GM18526 (cell line): Measurements from ENCODE around the gene RAB25.
A peak's percentile ranks its signal among the peaks of the same experiment; 100 is the strongest.

Experiments used
- POLR2A ChIP-seq: IDR thresholded peaks from 3 replicates; pipeline ENCODE4 v1.6.1; 2011; ENCODE audit not compliant: insufficient read length; ENCODE audit errors: extremely low read depth

The RAB25 gene

GRCh38 chr1:156114101-156114918, 53.4 kb downstream of the RAB25 start, which contains the start of gene LMNA:
Gene LMNA, plus strand, starts transcription at chr1:156114711. Its CDS starts 208 bp downstream, at chr1:156114919.
- TF ChIP-seq POLR2A: peak; percentile 94

GRCh38 chr1:156114919-156115513, 54.1 kb downstream of the RAB25 start:
- TF ChIP-seq POLR2A: no peak

- TF ChIP-seq POLR2A: no peak
Observed at GRCh38 chr1:156115514-156116374, 54.8 kb downstream of the RAB25 start.

- no peak for TF ChIP-seq POLR2A
Observed at GRCh38 chr1:156117414-156118176, 56.6 kb downstream of the RAB25 start.

GRCh38 chr1:156118177-156118868, 57.4 kb downstream of the RAB25 start:
- TF ChIP-seq POLR2A: no peak

- TF ChIP-seq POLR2A: no peak
Observed at GRCh38 chr1:156119503-156120209, 58.7 kb downstream of the RAB25 start.
